WTC11 (cell line): ENCODE measurements around the gene DPP10. TPM values are rescaled to one million over a fixed set of nuclear protein-coding genes. Genes with fewer than 3 reads are reported as not detected.

Experiments
- ATAC-seq: fragments of 200-7000 bp; cut with Tn5 transposase; 2 replicates; pipeline ENCODE4 v1.10.0; 2021; ENCODE audit warnings: mild to moderate bottlenecking, moderate library complexity
- CTCF ChIA-PET: fragments of 300-600 bp; sonication (Branson Sonifier 250); formaldehyde crosslinking; loops from one replicate; lab custom pipeline; 2021; ENCODE audit warnings: antibody characterized with exemption; lab: Charles Lee
- POLR2A ChIA-PET: fragments of 350-600 bp; sonication (Branson Sonifier 250); formaldehyde crosslinking; loops from one replicate; lab custom pipeline; 2021; ENCODE audit warnings: antibody characterized with exemption; lab: Charles Lee
- DNase-seq: peaks from one replicate; pipeline ENCODE4 v3.0.0; 2021; ENCODE audit warnings: low spot score
- H3K27ac Mint-ChIP-seq: 2 replicates; pipeline ENCODE4 v1.8.0; 2021; ENCODE audit warnings: mixed read lengths
- H3K27me3 Mint-ChIP-seq: 2 replicates; pipeline ENCODE4 v1.8.0; 2021; ENCODE audit warnings: low read depth, mild to moderate bottlenecking, moderate library complexity, mixed read lengths
- H3K36me3 Mint-ChIP-seq: 2 replicates; pipeline ENCODE4 v1.8.0; 2021; ENCODE audit warnings: mixed read lengths
- H3K4me1 Mint-ChIP-seq: 2 replicates; pipeline ENCODE4 v1.8.0; 2022; ENCODE audit warnings: mixed read lengths
- H3K4me3 Mint-ChIP-seq: 2 replicates; pipeline ENCODE4 v1.8.0; 2021; ENCODE audit warnings: mild to moderate bottlenecking, moderate library complexity, mixed read lengths
- H3K9me3 Mint-ChIP-seq: 2 replicates; pipeline ENCODE4 v1.8.0; 2021; ENCODE audit warnings: mixed read lengths
- EMX1 ChIP-seq: fragments of 250-450 bp; sonication (Bioruptor Pico); IDR thresholded peaks from 2 replicates; pipeline ENCODE4 v1.8.0; 2021; ENCODE audit warnings: mild to moderate bottlenecking
- ESRRA ChIP-seq: sonication (generic); formaldehyde crosslinking; IDR thresholded peaks from 2 replicates; pipeline ENCODE4 v1.8.1; 2022; ENCODE audit warnings: mild to moderate bottlenecking, missing genetic modification reagents, borderline replicate concordance
- JAZF1 ChIP-seq: fragments of 250-450 bp; sonication (Bioruptor Pico); IDR thresholded peaks from 2 replicates; pipeline ENCODE4 v1.9.0; 2021; ENCODE audit warnings: moderate library complexity, mild to moderate bottlenecking, inconsistent platforms
- JUN ChIP-seq: sonication (generic); formaldehyde crosslinking; IDR thresholded peaks from 2 replicates; pipeline ENCODE4 v1.8.0; 2023; ENCODE audit warnings: mild to moderate bottlenecking, missing genetic modification reagents
- MYBL2 ChIP-seq: sonication (generic); formaldehyde crosslinking; IDR thresholded peaks from 2 replicates; pipeline ENCODE4 v1.8.1; 2023; ENCODE audit warnings: mild to moderate bottlenecking, moderate library complexity, missing genetic modification reagents
- NFATC4 ChIP-seq: fragments of 250-450 bp; sonication (Bioruptor Pico); IDR thresholded peaks from 2 replicates; pipeline ENCODE4 v1.9.0; 2021; ENCODE audit warnings: mild to moderate bottlenecking
- NR1H2 ChIP-seq: sonication (generic); formaldehyde crosslinking; IDR thresholded peaks from 2 replicates; pipeline ENCODE4 v1.9.0; 2021; ENCODE audit warnings: mild to moderate bottlenecking, moderate library complexity, missing genetic modification reagents
- RELA ChIP-seq: sonication (generic); formaldehyde crosslinking; IDR thresholded peaks from 2 replicates; pipeline ENCODE4 v1.8.1; 2022; ENCODE audit warnings: missing genetic modification reagents, mild to moderate bottlenecking, borderline replicate concordance
- TCF7 ChIP-seq: sonication (generic); formaldehyde crosslinking; IDR thresholded peaks from 2 replicates; pipeline ENCODE4 v1.8.0; 2022; ENCODE audit warnings: mild to moderate bottlenecking, low read depth, missing genetic modification reagents, moderate library complexity
- TEAD1 ChIP-seq: sonication (generic); formaldehyde crosslinking; IDR thresholded peaks from 2 replicates; pipeline ENCODE4 v1.8.0; 2022; ENCODE audit warnings: mild to moderate bottlenecking, missing genetic modification reagents
- ZBTB21 ChIP-seq: sonication (generic); formaldehyde crosslinking; IDR thresholded peaks from 2 replicates; pipeline ENCODE4 v1.8.1; 2023; ENCODE audit warnings: mild to moderate bottlenecking, missing genetic modification reagents, borderline replicate concordance
- ZNF232 ChIP-seq: sonication (generic); formaldehyde crosslinking; IDR thresholded peaks from 2 replicates; pipeline ENCODE4 v1.8.0; 2022; ENCODE audit warnings: mild to moderate bottlenecking, missing genetic modification reagents
- ZNF263 ChIP-seq: sonication (generic); formaldehyde crosslinking; IDR thresholded peaks from 2 replicates; pipeline ENCODE4 v1.8.1; 2022; ENCODE audit warnings: low read depth, mild to moderate bottlenecking, moderate library complexity, missing genetic modification reagents
- ZNF281 ChIP-seq: sonication (generic); formaldehyde crosslinking; IDR thresholded peaks from 2 replicates; pipeline ENCODE4 v1.8.0; 2023; ENCODE audit warnings: mild to moderate bottlenecking, missing genetic modification reagents
- ZNF416 ChIP-seq: fragments of 250-450 bp; sonication (Bioruptor Pico); IDR thresholded peaks from 2 replicates; pipeline ENCODE4 v1.9.0; 2021; ENCODE audit warnings: mild to moderate bottlenecking, inconsistent platforms
- ZNF671 ChIP-seq: fragments of 250-450 bp; sonication (Bioruptor Pico); IDR thresholded peaks from 2 replicates; pipeline ENCODE4 v1.8.0; 2021; ENCODE audit warnings: mild to moderate bottlenecking
- total RNA-seq: library from RNA; stranded (reverse); gene quantifications from 3 replicates; pipeline ENCODE4 v1.2.3, GENCODE V29; 2021
- TF ChIP-seq, protein P1 (sequence below): fragments of 250-450 bp; sonication (Bioruptor Pico); conservative IDR thresholded peaks from 2 replicates; pipeline ENCODE4 v1.9.0; 2021; ENCODE audit warnings: mild to moderate bottlenecking
- TF ChIP-seq, protein P2 (sequence below): sonication (generic); formaldehyde crosslinking; conservative IDR thresholded peaks from 2 replicates; pipeline ENCODE4 v1.8.1; 2023; ENCODE audit warnings: mild to moderate bottlenecking, low read depth, missing genetic modification reagents, moderate library complexity
- TF ChIP-seq, protein P3 (sequence below): sonication (generic); formaldehyde crosslinking; IDR thresholded peaks from 2 replicates; pipeline ENCODE4 v1.8.1; 2023; ENCODE audit warnings: mild to moderate bottlenecking, missing genetic modification reagents
- TF ChIP-seq, protein P4 (sequence below): fragments of 250-450 bp; sonication (Bioruptor Pico); IDR thresholded peaks from 2 replicates; pipeline ENCODE4 v1.9.0; 2021; ENCODE audit warnings: mild to moderate bottlenecking
- TF ChIP-seq, protein P5 (sequence below): sonication (generic); formaldehyde crosslinking; IDR thresholded peaks from 2 replicates; pipeline ENCODE4 v1.8.1; 2022; ENCODE audit warnings: mild to moderate bottlenecking, missing genetic modification reagents, moderate library complexity, borderline replicate concordance

DPP10 gene
- total RNA-seq, 1 experiment from 2014 or later: 4.0 TPM

GRCh38 chr2:115083225-115083624 is 640.8 kb downstream of the DPP10 start (continued):
- no peak for TF ChIP-seq TCF7

DNA sequence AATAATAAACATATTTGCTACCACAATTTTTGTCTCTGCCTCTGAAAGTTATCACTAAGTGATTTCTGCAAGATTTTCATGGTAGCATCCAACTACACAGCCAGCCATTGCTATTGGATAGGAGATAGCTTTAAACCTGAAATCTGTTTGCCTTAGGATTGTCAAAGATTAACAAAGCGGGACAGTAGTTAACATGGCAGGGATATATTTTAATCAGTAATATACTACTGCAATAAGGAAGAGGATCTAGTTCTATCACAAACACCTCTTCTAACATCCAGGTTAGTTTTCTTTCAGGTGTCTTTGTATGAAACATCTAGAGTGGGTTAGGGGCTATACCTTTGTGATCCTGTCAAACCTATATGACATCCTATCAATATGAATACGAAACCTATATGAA is 641.3 kb downstream of the DPP10 start:
- no peak for ATAC-seq
- POLR2A ChIA-PET: no interaction called here
- peaks cover 23% of the 10 kb centered on the region for H3K36me3 Mint-ChIP-seq
- peaks cover 22% of the 10 kb centered on the region for H3K9me3 Mint-ChIP-seq
- DNase-seq: no peak
- CTCF ChIA-PET: no interaction called here
- H3K27me3 Mint-ChIP-seq: peaks cover 16% of the 10 kb centered on the region
- no peak overlapping the region for H3K27ac Mint-ChIP-seq
- TF ChIP-seq ZNF416 (CRISPR knock-in tag) (no peak), JAZF1 (CRISPR knock-in tag) (no peak), TEAD1 (no peak), ZNF263 (CRISPR knock-in tag) (no peak), MYBL2 (CRISPR knock-in tag) (no peak), ESRRA (CRISPR knock-in tag) (no peak), ZBTB21 (CRISPR knock-in tag) (no peak), ZNF281 (no peak), EMX1 (CRISPR knock-in tag) (no peak), JUN (CRISPR knock-in tag) (no peak), RELA (CRISPR knock-in tag) (no peak), ZNF671 (CRISPR knock-in tag) (no peak), NFATC4 (CRISPR knock-in tag) (no peak), ZNF232 (CRISPR knock-in tag) (no peak), NR1H2 (CRISPR knock-in tag) (no peak)
- TF ChIP-seq, protein P1, sequence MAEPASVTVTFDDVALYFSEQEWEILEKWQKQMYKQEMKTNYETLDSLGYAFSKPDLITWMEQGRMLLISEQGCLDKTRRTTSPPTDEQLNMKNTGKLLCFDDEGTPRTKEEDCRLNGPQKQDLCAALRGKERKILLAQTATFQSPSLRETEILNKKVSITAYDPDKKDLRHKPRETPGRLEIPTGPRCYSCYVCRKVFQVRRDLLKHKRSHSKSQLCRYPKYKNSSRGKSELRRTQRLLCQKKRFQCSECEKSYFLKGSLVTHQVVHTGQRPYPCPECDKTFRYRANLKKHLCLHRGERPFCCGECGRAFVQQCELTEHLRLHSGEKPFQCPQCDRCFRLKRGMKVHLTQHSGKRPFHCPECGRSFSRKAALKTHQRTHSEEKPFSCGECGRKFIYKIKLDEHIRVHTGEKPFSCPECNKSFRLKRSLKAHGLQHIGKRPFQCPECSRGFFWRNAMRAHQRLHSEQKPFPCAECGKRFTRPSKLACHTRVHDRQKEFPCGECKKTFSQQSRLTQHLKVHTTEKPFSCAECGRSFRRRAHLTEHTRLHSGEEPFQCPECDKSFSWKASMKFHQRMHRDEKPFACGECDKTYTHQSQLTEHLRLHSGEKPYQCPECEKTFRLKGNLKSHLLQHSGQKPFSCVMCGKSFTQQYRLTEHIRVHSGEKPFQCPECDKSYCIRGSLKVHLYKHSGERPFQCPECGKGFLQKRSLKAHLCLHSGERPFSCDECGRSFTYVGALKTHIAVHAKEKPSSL (CRISPR knock-in tag): no peak
- TF ChIP-seq, protein P2, sequence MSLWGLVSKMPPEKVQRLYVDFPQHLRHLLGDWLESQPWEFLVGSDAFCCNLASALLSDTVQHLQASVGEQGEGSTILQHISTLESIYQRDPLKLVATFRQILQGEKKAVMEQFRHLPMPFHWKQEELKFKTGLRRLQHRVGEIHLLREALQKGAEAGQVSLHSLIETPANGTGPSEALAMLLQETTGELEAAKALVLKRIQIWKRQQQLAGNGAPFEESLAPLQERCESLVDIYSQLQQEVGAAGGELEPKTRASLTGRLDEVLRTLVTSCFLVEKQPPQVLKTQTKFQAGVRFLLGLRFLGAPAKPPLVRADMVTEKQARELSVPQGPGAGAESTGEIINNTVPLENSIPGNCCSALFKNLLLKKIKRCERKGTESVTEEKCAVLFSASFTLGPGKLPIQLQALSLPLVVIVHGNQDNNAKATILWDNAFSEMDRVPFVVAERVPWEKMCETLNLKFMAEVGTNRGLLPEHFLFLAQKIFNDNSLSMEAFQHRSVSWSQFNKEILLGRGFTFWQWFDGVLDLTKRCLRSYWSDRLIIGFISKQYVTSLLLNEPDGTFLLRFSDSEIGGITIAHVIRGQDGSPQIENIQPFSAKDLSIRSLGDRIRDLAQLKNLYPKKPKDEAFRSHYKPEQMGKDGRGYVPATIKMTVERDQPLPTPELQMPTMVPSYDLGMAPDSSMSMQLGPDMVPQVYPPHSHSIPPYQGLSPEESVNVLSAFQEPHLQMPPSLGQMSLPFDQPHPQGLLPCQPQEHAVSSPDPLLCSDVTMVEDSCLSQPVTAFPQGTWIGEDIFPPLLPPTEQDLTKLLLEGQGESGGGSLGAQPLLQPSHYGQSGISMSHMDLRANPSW (CRISPR knock-in tag): no peak
- TF ChIP-seq, protein P3, sequence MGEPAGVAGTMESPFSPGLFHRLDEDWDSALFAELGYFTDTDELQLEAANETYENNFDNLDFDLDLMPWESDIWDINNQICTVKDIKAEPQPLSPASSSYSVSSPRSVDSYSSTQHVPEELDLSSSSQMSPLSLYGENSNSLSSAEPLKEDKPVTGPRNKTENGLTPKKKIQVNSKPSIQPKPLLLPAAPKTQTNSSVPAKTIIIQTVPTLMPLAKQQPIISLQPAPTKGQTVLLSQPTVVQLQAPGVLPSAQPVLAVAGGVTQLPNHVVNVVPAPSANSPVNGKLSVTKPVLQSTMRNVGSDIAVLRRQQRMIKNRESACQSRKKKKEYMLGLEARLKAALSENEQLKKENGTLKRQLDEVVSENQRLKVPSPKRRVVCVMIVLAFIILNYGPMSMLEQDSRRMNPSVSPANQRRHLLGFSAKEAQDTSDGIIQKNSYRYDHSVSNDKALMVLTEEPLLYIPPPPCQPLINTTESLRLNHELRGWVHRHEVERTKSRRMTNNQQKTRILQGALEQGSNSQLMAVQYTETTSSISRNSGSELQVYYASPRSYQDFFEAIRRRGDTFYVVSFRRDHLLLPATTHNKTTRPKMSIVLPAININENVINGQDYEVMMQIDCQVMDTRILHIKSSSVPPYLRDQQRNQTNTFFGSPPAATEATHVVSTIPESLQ (CRISPR knock-in tag): no peak
- TF ChIP-seq, protein P4, sequence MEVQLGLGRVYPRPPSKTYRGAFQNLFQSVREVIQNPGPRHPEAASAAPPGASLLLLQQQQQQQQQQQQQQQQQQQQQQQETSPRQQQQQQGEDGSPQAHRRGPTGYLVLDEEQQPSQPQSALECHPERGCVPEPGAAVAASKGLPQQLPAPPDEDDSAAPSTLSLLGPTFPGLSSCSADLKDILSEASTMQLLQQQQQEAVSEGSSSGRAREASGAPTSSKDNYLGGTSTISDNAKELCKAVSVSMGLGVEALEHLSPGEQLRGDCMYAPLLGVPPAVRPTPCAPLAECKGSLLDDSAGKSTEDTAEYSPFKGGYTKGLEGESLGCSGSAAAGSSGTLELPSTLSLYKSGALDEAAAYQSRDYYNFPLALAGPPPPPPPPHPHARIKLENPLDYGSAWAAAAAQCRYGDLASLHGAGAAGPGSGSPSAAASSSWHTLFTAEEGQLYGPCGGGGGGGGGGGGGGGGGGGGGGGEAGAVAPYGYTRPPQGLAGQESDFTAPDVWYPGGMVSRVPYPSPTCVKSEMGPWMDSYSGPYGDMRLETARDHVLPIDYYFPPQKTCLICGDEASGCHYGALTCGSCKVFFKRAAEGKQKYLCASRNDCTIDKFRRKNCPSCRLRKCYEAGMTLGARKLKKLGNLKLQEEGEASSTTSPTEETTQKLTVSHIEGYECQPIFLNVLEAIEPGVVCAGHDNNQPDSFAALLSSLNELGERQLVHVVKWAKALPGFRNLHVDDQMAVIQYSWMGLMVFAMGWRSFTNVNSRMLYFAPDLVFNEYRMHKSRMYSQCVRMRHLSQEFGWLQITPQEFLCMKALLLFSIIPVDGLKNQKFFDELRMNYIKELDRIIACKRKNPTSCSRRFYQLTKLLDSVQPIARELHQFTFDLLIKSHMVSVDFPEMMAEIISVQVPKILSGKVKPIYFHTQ (CRISPR knock-in tag): no peak
- TF ChIP-seq, protein P5, sequence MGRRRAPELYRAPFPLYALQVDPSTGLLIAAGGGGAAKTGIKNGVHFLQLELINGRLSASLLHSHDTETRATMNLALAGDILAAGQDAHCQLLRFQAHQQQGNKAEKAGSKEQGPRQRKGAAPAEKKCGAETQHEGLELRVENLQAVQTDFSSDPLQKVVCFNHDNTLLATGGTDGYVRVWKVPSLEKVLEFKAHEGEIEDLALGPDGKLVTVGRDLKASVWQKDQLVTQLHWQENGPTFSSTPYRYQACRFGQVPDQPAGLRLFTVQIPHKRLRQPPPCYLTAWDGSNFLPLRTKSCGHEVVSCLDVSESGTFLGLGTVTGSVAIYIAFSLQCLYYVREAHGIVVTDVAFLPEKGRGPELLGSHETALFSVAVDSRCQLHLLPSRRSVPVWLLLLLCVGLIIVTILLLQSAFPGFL (CRISPR knock-in tag): no peak
- peaks cover 12% of the 10 kb centered on the region for H3K4me1 Mint-ChIP-seq
- no peak overlapping the region for H3K4me3 Mint-ChIP-seq
